GM21723 (cell line): ENCODE results near the gene NUDT9.

Experiments
- ATAC-seq: cut with Tn5 transposase; IDR thresholded peaks from one replicate; pipeline ENCODE4 v1.9.1; 2021; ENCODE audit warnings: mild to moderate bottlenecking, moderate library complexity; ENCODE audit not compliant: unreplicated experiment

Gene NUDT9

GRCh38 chr4:87505862-87506261 is 83.5 kb downstream of the NUDT9 start:
- no peak for ATAC-seq

- ATAC-seq: no peak
Measured at GRCh38 chr4:87506974-87507701, 84.8 kb downstream of the NUDT9 start.
